Smooth muscle cell (in vitro differentiated cells): ENCODE results near the gene MMP21. TPM values are rescaled to one million over a fixed set of nuclear protein-coding genes. Genes with fewer than 3 reads are reported as not detected.

Experiments used
- DNase-seq: peaks from one replicate; lab custom pipeline; 2025; ENCODE audit not compliant: unreplicated experiment; lab: John Stamatoyannopoulos, UW
- H2AFZ ChIP-seq: fragments of 200-600 bp; sonication (generic); 2 replicates; pipeline ENCODE4 v1.6.0; 2016; ENCODE audit warnings: antibody characterized with exemption, low read depth, mild to moderate bottlenecking
- H3F3A ChIP-seq: fragments of 200-600 bp; sonication (generic); 2 replicates; pipeline ENCODE4 v1.6.0; 2017; ENCODE audit warnings: antibody characterized with exemption, low read depth
- H3K27ac ChIP-seq: fragments of 200-600 bp; sonication (generic); 2 replicates; pipeline ENCODE4 v1.5.1; 2016; ENCODE audit warnings: low read depth, mild to moderate bottlenecking
- H3K27me3 ChIP-seq: fragments of 200-600 bp; sonication (generic); 2 replicates; pipeline ENCODE4 v1.6.1; 2016; ENCODE audit warnings: low read depth, mild to moderate bottlenecking
- H3K36me3 ChIP-seq: fragments of 200-600 bp; sonication (generic); 2 replicates; pipeline ENCODE4 v1.5.1; 2016; ENCODE audit warnings: low read depth
- H3K4me1 ChIP-seq: fragments of 200-600 bp; sonication (generic); 2 replicates; pipeline ENCODE4 v1.5.1; 2016; ENCODE audit warnings: low read depth
- H3K4me2 ChIP-seq: fragments of 200-600 bp; sonication (generic); 2 replicates; pipeline ENCODE4 v1.6.0; 2016; ENCODE audit warnings: mild to moderate bottlenecking
- H3K4me3 ChIP-seq: fragments of 200-600 bp; sonication (generic); 2 replicates; pipeline ENCODE4 v1.5.1; 2016; ENCODE audit warnings: mild to moderate bottlenecking
- H3K79me2 ChIP-seq: fragments of 200-600 bp; sonication (generic); 2 replicates; pipeline ENCODE4 v1.6.0; 2016; ENCODE audit warnings: low read depth, mild to moderate bottlenecking
- H3K9ac ChIP-seq: fragments of 200-600 bp; sonication (generic); 2 replicates; pipeline ENCODE4 v1.6.0; 2016; ENCODE audit warnings: low read depth
- H3K9me3 ChIP-seq: fragments of 200-600 bp; sonication (generic); replicated peaks from 2 replicates; pipeline ENCODE4 v1.5.1; 2016; ENCODE audit warnings: low read depth
- H4K20me1 ChIP-seq: fragments of 200-600 bp; sonication (generic); 2 replicates; pipeline ENCODE4 v1.6.0; 2016; ENCODE audit warnings: low read depth
- CTCF ChIP-seq: fragments of 200-600 bp; sonication (generic); IDR thresholded peaks from 2 replicates; pipeline ENCODE4 v1.5.1; 2017; ENCODE audit warnings: borderline replicate concordance, mild to moderate bottlenecking, antibody characterized with exemption; ENCODE audit not compliant: insufficient read depth, poor library complexity, severe bottlenecking
- WGBS: methylation state at CpG from one replicate; pipeline ENCODE4 v1.1.7; 2016; ENCODE audit warnings: low lambda C conversion rate; 5-methylcytosine and 5-hydroxymethylcytosine counted together
- polyA plus RNA-seq: library from polyadenylated mRNA; unstranded; fragments of >200 nt; fragmentation: Nextera tagmentation; extraction: Ambion mirVana; gene quantifications from 2 replicates; pipeline ENCODE4 v1.2.1, GENCODE V29; 2016
- total RNA-seq: library from RNA; depleted of rRNA; stranded (reverse); fragments of >200 nt; gene quantifications from 2 replicates; pipeline ENCODE4 v1.2.3, GENCODE V29; 2014

MMP21 gene
- total and polyA plus RNA-seq, 2 experiments from 2014 or later: not detected

GRCh38 chr10:125756853-125757487 lies 18.7 kb downstream of the MMP21 start:
- Histone ChIP-seq H3K27me3 (no peaks in the 10 kb centered on the region), H3K9ac (no peak overlapping the region), H3K4me1 (peaks cover 14% of the 10 kb centered on the region), H3K9me3 (no peaks in the 10 kb centered on the region), H2AFZ (no peak overlapping the region), H3K4me2 (no peak overlapping the region), H3K36me3 (peaks cover 23% of the 10 kb centered on the region), H4K20me1 (no peaks in the 10 kb centered on the region), H3K27ac (no peak overlapping the region), H3K4me3 (no peak overlapping the region), H3F3A (no peaks in the 10 kb centered on the region), H3K79me2 (no peaks in the 10 kb centered on the region)
- over 99% methylated on average over 5 of the region's 5 CpGs for WGBS
- no peak for TF ChIP-seq CTCF
- DNase-seq: no peak

- 97% methylated on average over 5 of the region's 5 CpGs for WGBS
- no peak for TF ChIP-seq CTCF
Measured at GRCh38 chr10:125756196-125756595, 19.4 kb downstream of the MMP21 start.

GRCh38 chr10:125747417-125747816 lies 28.2 kb downstream of the MMP21 start:
- WGBS: 98% methylated on average over 5 of the region's 5 CpGs

More at GRCh38 chr10:125756196-125756595, 19.4 kb downstream of the MMP21 start:
- H3K4me1 ChIP-seq: peaks cover 7% of the 10 kb centered on the region
- no peaks in the 10 kb centered on the region for H3K9me3 ChIP-seq
- no peaks in the 10 kb centered on the region for H3K79me2 ChIP-seq
- H3K4me2 ChIP-seq: no peak overlapping the region
- H3F3A ChIP-seq: no peaks in the 10 kb centered on the region
- no peak overlapping the region for H3K9ac ChIP-seq
- H4K20me1 ChIP-seq: no peaks in the 10 kb centered on the region
- H3K27me3 ChIP-seq: no peaks in the 10 kb centered on the region
- H2AFZ ChIP-seq: no peak overlapping the region
- no peak for DNase-seq
- peaks cover 25% of the 10 kb centered on the region for H3K36me3 ChIP-seq
- no peak overlapping the region for H3K27ac ChIP-seq
- no peak overlapping the region for H3K4me3 ChIP-seq

More at GRCh38 chr10:125747417-125747816, 28.2 kb downstream of the MMP21 start:
- no peak overlapping the region for H3K4me3 ChIP-seq
- H3K36me3 ChIP-seq: peaks cover 22% of the 10 kb centered on the region
- H4K20me1 ChIP-seq: no peaks in the 10 kb centered on the region
- H3K79me2 ChIP-seq: no peaks in the 10 kb centered on the region
- DNase-seq: no peak
- H3K9me3 ChIP-seq: no peaks in the 10 kb centered on the region
- H3K27me3 ChIP-seq: no peaks in the 10 kb centered on the region
- no peak overlapping the region for H3K27ac ChIP-seq
- H3F3A ChIP-seq: no peaks in the 10 kb centered on the region
- no peaks in the 10 kb centered on the region for H3K4me1 ChIP-seq
- TF ChIP-seq CTCF: no peak
- H2AFZ ChIP-seq: no peak overlapping the region
- H3K9ac ChIP-seq: no peak overlapping the region
- no peak overlapping the region for H3K4me2 ChIP-seq
